Measurements from ENCODE around the gene EBPL. TPM values are rescaled to one million over a fixed set of nuclear protein-coding genes. Genes with fewer than 3 reads are reported as not detected.

The EBPL gene
- total and polyA plus RNA-seq, 9 of the 15 experiments (the other 6 are each of a cell fraction or from before 2014, with no cell fraction given): 5.2 to 68.3 (median 43.0) TPM

DNA sequence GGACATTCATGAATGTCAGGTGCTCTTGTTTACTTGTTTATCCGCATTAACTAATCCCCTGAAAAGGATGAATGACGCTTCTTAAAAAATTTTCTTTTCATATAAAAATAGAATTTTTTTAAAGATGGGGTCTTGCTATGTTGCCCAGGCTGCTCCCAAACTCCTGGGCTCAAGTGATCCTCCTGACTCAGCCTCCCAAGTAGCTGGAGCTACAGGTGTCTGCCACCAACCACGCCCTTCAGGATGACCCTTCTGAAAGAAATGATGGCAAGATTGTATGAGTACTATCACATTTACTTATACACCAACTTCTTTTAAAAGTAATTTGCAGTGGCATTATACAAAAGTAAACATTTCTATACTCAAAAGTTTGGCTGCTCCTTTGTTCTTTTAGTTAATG lies 6.2 kb upstream of the EBPL start:
- ChIA-PET POLR2A (interaction anchor here (0.9 kb wide), 1 partner anchor 13 kb away, joined by 3 read pairs; no protein-coding TSS in a partner anchor), CTCF (ENCODE audit: low intra/inter-chr PET ratio) (no interaction called here)
- WGBS (ENCODE audit: insufficient coverage, low coverage, missing lambda C conversion rate): 94% methylated on average over 3 of the region's 3 CpGs
- Histone ChIP-seq H4K20me1 (replicated peaks; ENCODE audit: control insufficient read depth, insufficient read depth, low read length) (no peaks in the 10 kb centered on the region), H3K4me1 (replicated peaks in 1 of 2; ENCODE audit: control insufficient read depth in 2 of 2, insufficient read depth in 2 of 2, low read length in 2 of 2) (no peaks in the 10 kb centered on the region), H3K4me3 (no peak overlapping the region), H3K36me3 (ENCODE audit: control insufficient read depth, insufficient read depth, low read length) (peaks cover 13% of the 10 kb centered on the region; the same call in 2 of the 3 replicates), H3K9ac (ENCODE audit: insufficient read depth in 1 of 2, low read depth in 2 of 2, low read length in 2 of 2) (no peak overlapping the region), H2AFZ (ENCODE audit: low read depth, low read length) (no peak overlapping the region), H3K27ac (ENCODE audit: extremely low read depth, low read depth, low read length) (no peak overlapping the region), H3K4me2 (ENCODE audit: insufficient read depth, low read length) (no peak overlapping the region), H3K9me3 (replicated peaks; ENCODE audit: control insufficient read depth, insufficient read depth, low read depth, low read length) (no peaks in the 10 kb centered on the region), H3K79me2 (ENCODE audit: control insufficient read depth, insufficient read depth, low read length) (no peaks in the 10 kb centered on the region), H3K27me3 (ENCODE audit: control insufficient read depth in 2 of 2, insufficient read depth in 2 of 2, low read length in 2 of 2) (no peaks in the 10 kb centered on the region), H3K9me1 (ENCODE audit: control insufficient read depth, insufficient read depth, low read length) (no peaks in the 10 kb centered on the region)
- ATAC-seq: no peak
- in situ Hi-C loops (cut with MboI): no loop called here
- DNase-seq (ENCODE audit: extremely low read depth in 1 of 4, low spot score in 3 of 4): no peak
- no peak for FAIRE-seq
- no TSS peak for BruUV-seq (replicated peaks)
- intact Hi-C loops (cut with micrococcal nuclease): no loop called here
- TF ChIP-seq, protein P1, sequence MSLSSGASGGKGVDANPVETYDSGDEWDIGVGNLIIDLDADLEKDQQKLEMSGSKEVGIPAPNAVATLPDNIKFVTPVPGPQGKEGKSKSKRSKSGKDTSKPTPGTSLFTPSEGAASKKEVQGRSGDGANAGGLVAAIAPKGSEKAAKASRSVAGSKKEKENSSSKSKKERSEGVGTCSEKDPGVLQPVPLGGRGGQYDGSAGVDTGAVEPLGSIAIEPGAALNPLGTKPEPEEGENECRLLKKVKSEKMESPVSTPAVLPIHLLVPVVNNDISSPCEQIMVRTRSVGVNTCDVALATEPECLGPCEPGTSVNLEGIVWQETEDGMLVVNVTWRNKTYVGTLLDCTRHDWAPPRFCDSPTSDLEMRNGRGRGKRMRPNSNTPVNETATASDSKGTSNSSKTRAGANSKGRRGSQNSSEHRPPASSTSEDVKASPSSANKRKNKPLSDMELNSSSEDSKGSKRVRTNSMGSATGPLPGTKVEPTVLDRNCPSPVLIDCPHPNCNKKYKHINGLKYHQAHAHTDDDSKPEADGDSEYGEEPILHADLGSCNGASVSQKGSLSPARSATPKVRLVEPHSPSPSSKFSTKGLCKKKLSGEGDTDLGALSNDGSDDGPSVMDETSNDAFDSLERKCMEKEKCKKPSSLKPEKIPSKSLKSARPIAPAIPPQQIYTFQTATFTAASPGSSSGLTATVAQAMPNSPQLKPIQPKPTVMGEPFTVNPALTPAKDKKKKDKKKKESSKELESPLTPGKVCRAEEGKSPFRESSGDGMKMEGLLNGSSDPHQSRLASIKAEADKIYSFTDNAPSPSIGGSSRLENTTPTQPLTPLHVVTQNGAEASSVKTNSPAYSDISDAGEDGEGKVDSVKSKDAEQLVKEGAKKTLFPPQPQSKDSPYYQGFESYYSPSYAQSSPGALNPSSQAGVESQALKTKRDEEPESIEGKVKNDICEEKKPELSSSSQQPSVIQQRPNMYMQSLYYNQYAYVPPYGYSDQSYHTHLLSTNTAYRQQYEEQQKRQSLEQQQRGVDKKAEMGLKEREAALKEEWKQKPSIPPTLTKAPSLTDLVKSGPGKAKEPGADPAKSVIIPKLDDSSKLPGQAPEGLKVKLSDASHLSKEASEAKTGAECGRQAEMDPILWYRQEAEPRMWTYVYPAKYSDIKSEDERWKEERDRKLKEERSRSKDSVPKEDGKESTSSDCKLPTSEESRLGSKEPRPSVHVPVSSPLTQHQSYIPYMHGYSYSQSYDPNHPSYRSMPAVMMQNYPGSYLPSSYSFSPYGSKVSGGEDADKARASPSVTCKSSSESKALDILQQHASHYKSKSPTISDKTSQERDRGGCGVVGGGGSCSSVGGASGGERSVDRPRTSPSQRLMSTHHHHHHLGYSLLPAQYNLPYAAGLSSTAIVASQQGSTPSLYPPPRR (CRISPR knock-in tag; IDR thresholded peaks at IDR 0.05; ENCODE audit: borderline replicate concordance): no peak
- TF ChIP-seq ZC3H8 (IDR thresholded peaks at IDR 0.05) (no peak), GTF2E2 (tag; IDR thresholded peaks at IDR 0.05) (no peak), ZFP30 (CRISPR knock-in tag; IDR thresholded peaks at IDR 0.05; ENCODE audit: borderline replicate concordance) (no peak), ETS1 (conservative IDR thresholded peaks at IDR 0.05; ENCODE audit: control insufficient read depth, low read depth, low read length) (no peak), TEAD4 (IDR thresholded peaks at IDR 0.05; ENCODE audit: low read length) (no peak), TEAD4 (CRISPR knock-in tag; IDR thresholded peaks at IDR 0.05; ENCODE audit: borderline replicate concordance) (no peak), NFIC (IDR thresholded peaks at IDR 0.05) (no peak)
